B cell (primary cell): ENCODE results near the gene KIF26B. TPM values are rescaled to one million over a fixed set of nuclear protein-coding genes. Genes with fewer than 3 reads are reported as not detected.

ENCODE experiments used
- ATAC-seq: fragments of 200-7000 bp; cut with Tn5 transposase; one replicate; pipeline ENCODE4 v1.10.0; 2021; ENCODE audit warnings: low read depth, mild to moderate bottlenecking, moderate number of reproducible peaks, moderate library complexity
- CTCF ChIA-PET: fragments of 350-600 bp; sonication (Branson Sonifier 250); formaldehyde crosslinking; loops from one replicate; lab custom pipeline; 2021; ENCODE audit warnings: antibody characterized with exemption, inconsistent platforms; lab: Charles Lee
- POLR2A ChIA-PET: fragments of 350-600 bp; sonication (Branson Sonifier 250); formaldehyde crosslinking; loops from one replicate; lab custom pipeline; 2021; ENCODE audit warnings: antibody characterized with exemption; lab: Charles Lee
- DNase-seq: peaks from one replicate; pipeline ENCODE4 v3.0.0; 2013
- H2AFZ ChIP-seq: 2 replicates; pipeline ENCODE4 v1.6.1; 2012; ENCODE audit warnings: mild to moderate bottlenecking, low read depth, low read length; ENCODE audit not compliant: insufficient read depth, poor library complexity, severe bottlenecking
- H3K27ac ChIP-seq, 2 donors: 1 replicate in 1 of 2; 2 replicates in 1 of 2; pipeline ENCODE4 v1.5.1; 2012 to 2013; ENCODE audit warnings: low read length in 2 of 2, mild to moderate bottlenecking in 2 of 2, moderate library complexity in 1 of 2
- H3K27me3 ChIP-seq, 4 experiments: fragments of 200-600 bp in 1 of 4; sonication (generic) in 1 of 4; replicated peaks in 1 of 4; 1 replicate in 2 of 4; 2 replicates in 2 of 4; pipeline versions ENCODE4 v1.6.1 to v1.7.0; 2013 to 2016; ENCODE audit warnings: low read length in 3 of 4, mild to moderate bottlenecking in 2 of 4, mixed read lengths in 1 of 4, moderate library complexity in 1 of 4; ENCODE audit not compliant: insufficient read depth in 4 of 4, control insufficient read depth in 3 of 4; ENCODE audit errors: control extremely low read depth in 1 of 4
- H3K36me3 ChIP-seq, 2 experiments: replicated peaks in 1 of 2; 1 replicate in 1 of 2; 2 replicates in 1 of 2; pipeline versions ENCODE4 v1.6.1 to v1.7.1; 2013; ENCODE audit warnings: low read length in 1 of 2; ENCODE audit not compliant: insufficient read depth in 2 of 2, control insufficient read depth in 1 of 2; ENCODE audit errors: control extremely low read depth in 1 of 2, extremely low read depth in 1 of 2
- H3K4me1 ChIP-seq, 2 donors: fragments of 200-600 bp in 1 of 2; sonication (generic) in 1 of 2; 1 replicate in 1 of 2; 2 replicates in 1 of 2; pipeline versions ENCODE4 v1.5.1 to v1.6.1; 2013 to 2017; ENCODE audit warnings: low read length in 2 of 2; ENCODE audit not compliant: control insufficient read depth in 2 of 2, insufficient read depth in 2 of 2
- H3K4me2 ChIP-seq: replicated peaks from 2 replicates; pipeline ENCODE3; 2012; ENCODE audit warnings: mild to moderate bottlenecking, low read depth, low read length; ENCODE audit not compliant: poor library complexity, severe bottlenecking
- H3K4me3 ChIP-seq, 5 experiments: fragments of 200-600 bp in 1 of 5; sonication (generic) in 1 of 5; 1 replicate in 3 of 5; 2 replicates in 2 of 5; pipeline versions ENCODE4 v1.5.1 to v1.7.0; 2011 to 2016; ENCODE audit warnings: low read length in 4 of 5, mild to moderate bottlenecking in 4 of 5, low read depth in 2 of 5, control low read depth in 1 of 5, moderate library complexity in 1 of 5; ENCODE audit not compliant: insufficient read depth in 1 of 5; ENCODE audit errors: control extremely low read depth in 1 of 5, extremely low read depth in 1 of 5
- H3K79me2 ChIP-seq: fragments of 200-600 bp; sonication (generic); one replicate; pipeline ENCODE4 v1.6.0; 2016; ENCODE audit warnings: low read length; ENCODE audit not compliant: control insufficient read depth, insufficient read depth
- H3K9ac ChIP-seq: fragments of 200-600 bp; sonication (generic); 2 replicates; pipeline ENCODE4 v1.6.1; 2017; ENCODE audit warnings: mild to moderate bottlenecking, low read length, moderate library complexity
- H3K9me3 ChIP-seq, 3 donors: one replicate each; pipeline versions ENCODE4 v1.6.1 to v1.7.1; 2013; ENCODE audit warnings: low read length in 2 of 3; ENCODE audit not compliant: control insufficient read depth in 2 of 3, insufficient read depth in 1 of 3; ENCODE audit errors: control extremely low read depth in 1 of 3
- H4K20me1 ChIP-seq: 2 replicates; pipeline ENCODE4 v1.6.0; 2012; ENCODE audit warnings: mild to moderate bottlenecking, low read length; ENCODE audit not compliant: insufficient read depth, control insufficient read depth, poor library complexity, severe bottlenecking
- H3K27ac Mint-ChIP-seq: one replicate; pipeline ENCODE4 v1.8.0; 2021; ENCODE audit warnings: mixed read lengths
- H3K27me3 Mint-ChIP-seq: one replicate; pipeline ENCODE4 v1.8.0; 2021; ENCODE audit warnings: mixed read lengths
- H3K4me1 Mint-ChIP-seq: one replicate; pipeline ENCODE4 v1.8.0; 2021; ENCODE audit warnings: mixed read lengths
- H3K4me3 Mint-ChIP-seq: one replicate; pipeline ENCODE4 v1.8.0; 2021; ENCODE audit warnings: mixed read lengths
- H3K9me3 Mint-ChIP-seq: one replicate; pipeline ENCODE4 v1.8.0; 2022; ENCODE audit warnings: mixed read lengths; ENCODE audit not compliant: insufficient read depth
- EZH2 ChIP-seq: IDR thresholded peaks from 2 replicates; pipeline ENCODE4 v1.6.1; 2012; ENCODE audit warnings: borderline replicate concordance, low read depth, mild to moderate bottlenecking, moderate library complexity, low read length; ENCODE audit not compliant: insufficient read depth, poor library complexity, severe bottlenecking
- WGBS: methylation state at CpG from one replicate; pipeline ENCODE4 v1.1.5; 2013; ENCODE audit warnings: missing lambda C conversion rate; ENCODE audit not compliant: insufficient coverage; 5-methylcytosine and 5-hydroxymethylcytosine counted together
- intact Hi-C: fragments of 100-400 bp; cut with micrococcal nuclease; formaldehyde crosslinking; loops from one replicate; pipeline ENCODE4 v1.10.0; 2022
- polyA plus RNA-seq: library from polyadenylated mRNA; depleted of rRNA; stranded (reverse); fragments of >200 nt; gene quantifications from 2 replicates; pipeline ENCODE4 v1.2.3, GENCODE V29; 2012
- total RNA-seq, 2 donors: library from RNA; stranded (reverse); fragments of 120-200 nt in 1 of 2; gene quantifications; 1 replicate in 1 of 2; 2 replicates in 1 of 2; pipeline versions ENCODE4 v1.2.3 to v1.2.4, GENCODE V29; 2013 to 2022
- TF ChIP-seq, protein P1 (sequence below): fragments of 200-600 bp; IDR thresholded peaks from one replicate; pipeline ENCODE4 v1.8.0; 2022; ENCODE audit warnings: antibody characterized with exemption, mild to moderate bottlenecking

Gene KIF26B
- total and polyA plus RNA-seq, 2 donors (not counting 1 experiment from before 2014, with no cell fraction given): 0.62 TPM; not detected in 1

DNA sequence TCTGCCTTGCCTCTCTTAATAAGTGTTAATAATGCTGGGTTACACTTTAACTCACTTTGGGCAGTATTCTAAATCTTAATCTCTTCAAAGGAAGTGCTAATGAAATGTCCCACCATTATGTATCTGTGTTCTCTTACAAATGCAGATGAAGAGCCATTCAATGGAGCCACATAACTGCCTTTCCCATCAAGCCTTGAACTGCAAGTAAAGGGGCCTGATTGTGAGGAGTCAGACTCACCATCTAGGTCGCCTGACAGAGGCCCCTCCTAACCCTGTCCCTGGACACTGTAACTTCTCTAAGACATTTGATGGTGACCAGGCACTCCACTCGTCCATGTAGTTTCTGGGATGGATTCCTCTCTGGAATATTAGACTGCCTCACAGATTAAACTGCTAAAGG is 329.4 kb downstream of the KIF26B start:
- Histone ChIP-seq H3K9me3 (no peaks in the 10 kb centered on the region), H4K20me1 (no peaks in the 10 kb centered on the region), H3K36me3 (no peaks in the 10 kb centered on the region), H3K27me3 (no peaks in the 10 kb centered on the region), H3K9ac (no peak overlapping the region), H3K4me3 (no peak overlapping the region), H3K27ac (no peak overlapping the region), H3K79me2 (no peaks in the 10 kb centered on the region), H2AFZ (no peak overlapping the region), H3K4me2 (no peak overlapping the region), H3K4me1 (no peaks in the 10 kb centered on the region)
- intact Hi-C loops: no loop called here
- DNase-seq: no peak
- POLR2A ChIA-PET: no interaction called here
- no peak for ATAC-seq
- Mint-ChIP-seq H3K9me3 (no peaks in the 10 kb centered on the region), H3K27ac (no peak overlapping the region), H3K4me1 (no peaks in the 10 kb centered on the region), H3K27me3 (no peaks in the 10 kb centered on the region), H3K4me3 (no peak overlapping the region)
- TF ChIP-seq, protein P1, sequence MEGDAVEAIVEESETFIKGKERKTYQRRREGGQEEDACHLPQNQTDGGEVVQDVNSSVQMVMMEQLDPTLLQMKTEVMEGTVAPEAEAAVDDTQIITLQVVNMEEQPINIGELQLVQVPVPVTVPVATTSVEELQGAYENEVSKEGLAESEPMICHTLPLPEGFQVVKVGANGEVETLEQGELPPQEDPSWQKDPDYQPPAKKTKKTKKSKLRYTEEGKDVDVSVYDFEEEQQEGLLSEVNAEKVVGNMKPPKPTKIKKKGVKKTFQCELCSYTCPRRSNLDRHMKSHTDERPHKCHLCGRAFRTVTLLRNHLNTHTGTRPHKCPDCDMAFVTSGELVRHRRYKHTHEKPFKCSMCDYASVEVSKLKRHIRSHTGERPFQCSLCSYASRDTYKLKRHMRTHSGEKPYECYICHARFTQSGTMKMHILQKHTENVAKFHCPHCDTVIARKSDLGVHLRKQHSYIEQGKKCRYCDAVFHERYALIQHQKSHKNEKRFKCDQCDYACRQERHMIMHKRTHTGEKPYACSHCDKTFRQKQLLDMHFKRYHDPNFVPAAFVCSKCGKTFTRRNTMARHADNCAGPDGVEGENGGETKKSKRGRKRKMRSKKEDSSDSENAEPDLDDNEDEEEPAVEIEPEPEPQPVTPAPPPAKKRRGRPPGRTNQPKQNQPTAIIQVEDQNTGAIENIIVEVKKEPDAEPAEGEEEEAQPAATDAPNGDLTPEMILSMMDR: no peak
- no peak for TF ChIP-seq EZH2
- CTCF ChIA-PET: no interaction called here
- 43% methylated on average over 2 of the region's 2 CpGs for WGBS

DNA sequence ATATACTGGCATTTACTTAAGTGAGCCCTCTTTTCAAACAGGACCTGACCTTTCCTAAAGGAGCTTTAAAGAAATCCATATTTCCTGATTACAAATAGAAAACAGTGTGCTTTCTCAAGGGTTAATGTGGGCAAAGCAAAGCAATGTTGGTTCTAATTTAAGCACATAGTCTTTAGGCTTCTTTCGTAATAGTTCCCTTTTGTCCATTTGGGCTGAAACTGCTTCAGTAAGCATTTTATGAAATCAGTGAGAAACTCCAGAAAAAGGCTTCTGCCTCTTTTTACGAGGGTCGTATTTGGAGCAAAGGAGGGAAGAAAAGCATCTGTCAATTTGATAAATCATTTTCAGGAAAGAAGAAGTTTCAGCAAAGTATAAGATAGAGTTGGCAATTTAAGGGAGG is 331.2 kb downstream of the KIF26B start:
- no peaks in the 10 kb centered on the region for H3K27me3 ChIP-seq
- H3K9me3 ChIP-seq: no peaks in the 10 kb centered on the region
- intact Hi-C loops: no loop called here
- no peak overlapping the region for H2AFZ ChIP-seq
- DNase-seq: no peak
- ChIA-PET POLR2A (no interaction called here), CTCF (interaction anchor here (1.4 kb wide), 1 partner anchor 17 kb away, joined by 3 read pairs; no protein-coding TSS in a partner anchor)
- no peak overlapping the region for H3K4me2 ChIP-seq
- H3K4me3 ChIP-seq: no peak overlapping the region
- no peaks in the 10 kb centered on the region for H3K36me3 ChIP-seq
- H3K27me3 Mint-ChIP-seq: peaks cover 5% of the 10 kb centered on the region
- no CpG with 5 or more reads among the region's 3 CpGs for WGBS
- no peak overlapping the region for H3K4me3 Mint-ChIP-seq
- no peak overlapping the region for H3K9ac ChIP-seq
- H3K79me2 ChIP-seq: no peaks in the 10 kb centered on the region
- no peaks in the 10 kb centered on the region for H3K4me1 Mint-ChIP-seq
- no peaks in the 10 kb centered on the region for H3K9me3 Mint-ChIP-seq
- H3K27ac Mint-ChIP-seq: no peak overlapping the region
- ATAC-seq: no peak
- no peaks in the 10 kb centered on the region for H3K4me1 ChIP-seq
- H4K20me1 ChIP-seq: no peaks in the 10 kb centered on the region
- TF ChIP-seq, protein P1: no peak
- TF ChIP-seq EZH2: no peak
- no peak overlapping the region for H3K27ac ChIP-seq
